HG02938 (cell line): ENCODE data around the gene PHF19.

Source experiments
- ATAC-seq: cut with Tn5 transposase; IDR thresholded peaks from one replicate; pipeline ENCODE4 v1.9.1; 2021; ENCODE audit warnings: mild to moderate bottlenecking, moderate library complexity; ENCODE audit not compliant: unreplicated experiment

PHF19 gene

DNA sequence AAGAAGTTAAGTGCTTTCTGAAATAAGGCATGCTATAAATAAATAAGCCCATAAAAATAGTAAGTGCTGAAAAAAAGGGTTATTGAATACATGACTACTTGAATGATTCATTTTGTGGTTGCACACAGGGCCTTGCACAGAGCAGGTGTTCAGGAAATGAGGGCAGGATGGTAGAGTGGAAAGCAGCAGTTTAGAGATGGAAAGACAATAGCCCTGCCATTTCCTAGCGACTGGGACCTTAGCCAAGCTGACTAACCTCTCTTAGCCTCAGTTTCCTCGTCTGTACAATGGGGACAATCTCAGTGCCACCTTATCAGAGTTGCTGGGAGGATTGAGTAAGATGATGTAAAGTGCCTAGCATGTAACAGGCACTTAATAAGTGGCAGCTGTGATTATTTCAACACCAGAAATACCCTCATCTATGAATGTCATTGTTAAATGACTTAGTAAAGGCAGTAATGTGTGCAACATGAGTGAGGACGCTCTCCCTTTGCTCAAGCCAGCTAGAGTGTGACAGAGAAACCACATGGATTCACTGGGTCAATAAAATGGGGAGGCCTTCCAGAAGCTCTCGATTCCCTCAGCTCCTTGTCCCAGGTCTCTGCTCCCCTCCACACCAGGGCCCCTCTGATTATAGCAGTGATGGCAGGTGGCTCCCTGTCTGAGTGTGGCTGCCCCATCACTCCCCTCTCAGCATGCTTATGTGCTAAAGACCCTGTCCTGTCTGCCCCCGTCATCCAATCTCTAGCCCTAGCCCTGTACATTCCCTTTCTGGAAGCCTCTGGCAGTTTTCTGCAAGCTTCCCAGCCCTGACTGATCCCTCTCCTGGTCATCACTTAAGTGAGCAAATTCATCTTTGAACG is 16.0 kb upstream of the PHF19 start:
- ATAC-seq, result peak; percentile 73

DNA sequence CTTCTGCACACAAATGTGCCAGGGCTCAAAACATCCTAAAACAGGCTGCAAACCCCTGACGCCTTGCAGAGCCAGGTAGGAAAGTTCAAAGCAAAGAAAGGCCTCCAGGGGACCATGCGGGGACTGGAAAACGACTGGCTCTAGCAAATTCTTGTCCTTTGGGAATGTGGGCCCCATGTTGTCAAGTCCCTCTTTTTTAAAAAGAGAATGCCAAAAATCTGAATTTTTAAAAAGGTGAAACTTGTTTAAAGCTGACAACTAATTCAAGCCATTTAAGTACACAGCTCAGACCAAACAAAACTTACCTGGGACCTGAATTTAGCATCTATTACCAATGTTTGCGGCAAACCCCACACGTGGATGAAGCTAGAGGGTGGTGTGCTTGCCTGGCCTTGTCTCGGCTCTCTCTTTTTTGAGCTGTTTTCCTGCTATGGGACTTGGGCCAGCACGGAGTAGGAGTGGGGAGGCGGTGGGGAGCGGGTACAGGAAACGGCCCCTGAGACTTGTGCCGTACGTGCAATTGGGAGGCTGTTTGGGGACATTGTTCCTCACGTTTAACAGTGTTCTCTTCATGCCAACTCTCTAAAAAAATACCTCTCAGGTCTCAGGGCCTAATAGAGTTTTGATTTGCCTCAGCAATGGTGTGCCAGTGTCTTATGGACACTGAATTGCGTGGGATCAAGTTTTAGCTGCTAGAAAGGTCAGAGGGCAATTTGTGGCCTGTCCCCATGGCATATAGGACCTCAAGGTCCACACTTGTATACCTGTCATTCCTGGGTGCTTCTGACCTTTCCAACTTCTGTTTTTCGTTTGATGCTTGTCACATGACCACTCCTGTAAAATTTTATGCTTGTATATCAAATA is 15.1 kb upstream of the PHF19 start:
- peak; percentile 23 for ATAC-seq

- no peak for ATAC-seq
Observed at GRCh38 chr9:120891245-120891883, 14.4 kb upstream of the PHF19 start.

GRCh38 chr9:120890320-120891244 is 13.6 kb upstream of the PHF19 start:
- no peak for ATAC-seq

- ATAC-seq, result no peak
Observed at GRCh38 chr9:120889606-120890271, 12.8 kb upstream of the PHF19 start.

DNA sequence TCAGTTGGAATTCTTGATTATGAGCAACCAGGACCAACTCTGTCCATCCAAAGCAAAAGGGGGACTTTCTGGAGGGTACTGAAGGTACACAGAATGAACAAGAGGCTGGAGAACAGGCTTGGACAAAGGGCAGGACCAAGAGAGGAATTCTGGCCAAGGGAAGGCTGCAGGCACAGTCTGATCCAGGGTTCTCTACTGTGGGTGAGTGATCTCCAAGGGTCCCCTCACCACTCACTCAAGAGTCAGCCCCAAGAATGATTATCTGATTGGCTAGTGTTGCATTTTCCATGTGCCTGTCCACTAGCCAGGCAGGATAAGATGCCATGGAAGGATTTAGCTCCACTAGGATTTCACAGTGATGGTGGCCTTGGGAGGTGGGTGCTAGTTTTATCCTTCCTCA is 11.6 kb upstream of the PHF19 start:
- no peak for ATAC-seq

DNA sequence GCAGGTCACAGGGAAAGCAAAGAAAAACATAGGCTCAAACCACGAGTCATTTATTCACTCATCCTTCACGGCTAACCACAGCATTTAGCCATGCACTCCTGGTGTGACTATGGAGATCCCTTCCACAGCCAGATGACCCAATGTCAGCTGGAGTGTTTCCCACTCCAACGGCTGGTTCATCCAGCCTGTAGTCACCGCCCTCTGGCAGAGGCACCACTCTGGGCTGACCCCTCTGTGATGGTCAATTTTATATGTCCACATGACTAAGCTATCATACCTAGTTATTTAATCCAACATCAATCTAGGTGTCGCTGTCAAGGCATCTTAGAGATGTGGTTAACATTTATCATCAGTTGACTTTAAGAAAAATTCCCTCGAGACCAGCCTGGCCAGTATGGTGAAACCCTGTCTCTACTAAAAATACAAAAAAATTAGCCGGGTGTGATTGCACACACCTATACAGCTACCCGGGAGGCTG is 9.5 kb upstream of the PHF19 start:
- no peak for ATAC-seq

- ATAC-seq, result no peak
Observed at GRCh38 chr9:120885958-120886357, 9.0 kb upstream of the PHF19 start.

- no peak for ATAC-seq
Observed at GRCh38 chr9:120885457-120885856, 8.5 kb upstream of the PHF19 start.

DNA sequence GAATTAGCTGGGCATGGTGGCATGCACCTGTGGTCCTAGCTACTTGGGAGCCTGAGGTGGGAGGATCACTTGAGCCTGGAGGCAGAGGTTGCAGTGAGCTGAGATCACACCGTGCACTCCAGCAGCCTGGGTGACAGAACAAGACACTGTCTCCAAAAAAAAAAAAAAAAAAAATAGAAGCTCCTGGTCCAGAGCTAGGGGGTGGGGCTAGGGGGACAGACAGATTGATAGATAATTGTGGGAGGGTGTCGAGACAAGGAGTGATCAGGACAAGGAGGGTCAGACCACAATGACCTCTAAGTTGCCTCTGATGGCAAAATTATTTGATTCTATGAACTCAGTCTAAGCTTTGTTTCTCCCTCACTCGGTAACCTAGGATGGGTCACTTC is 6.6 kb upstream of the PHF19 start:
- no peak for ATAC-seq

DNA sequence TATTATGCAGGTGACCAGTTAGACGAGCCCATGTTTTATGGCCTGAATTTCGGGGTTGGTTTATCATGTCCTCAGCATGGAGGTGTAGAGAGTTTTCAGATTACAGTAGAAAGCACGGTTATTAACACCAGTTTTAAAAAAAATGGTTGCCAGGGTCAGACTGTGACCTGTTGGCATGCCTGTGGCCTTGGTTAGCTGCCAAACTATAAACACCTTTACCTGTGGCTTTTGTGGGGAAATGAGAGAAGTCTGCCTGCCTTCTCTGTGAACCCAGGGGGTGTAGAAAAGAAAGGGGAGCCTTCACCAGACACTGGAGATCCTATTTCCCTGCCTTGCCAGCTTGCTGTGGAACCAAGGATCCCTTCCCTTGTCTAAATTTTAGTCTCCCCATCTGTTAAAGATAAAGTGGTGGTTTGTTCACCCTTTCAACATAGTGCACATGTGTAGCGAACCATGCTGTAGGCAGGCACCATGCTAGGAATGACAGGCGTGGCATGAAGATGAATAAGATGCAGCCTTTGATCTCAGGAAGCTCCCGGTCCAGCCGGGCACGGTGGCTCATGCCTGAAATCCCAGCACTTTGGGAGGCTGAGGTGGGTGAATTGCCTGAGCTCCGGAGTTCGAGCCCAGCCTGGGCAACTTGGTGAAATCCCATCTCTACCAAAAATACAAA is 6.1 kb upstream of the PHF19 start:
- no peak for ATAC-seq

- ATAC-seq, result no peak
Observed at GRCh38 chr9:120879446-120879845, 2.5 kb upstream of the PHF19 start.

- ATAC-seq, result no peak
Observed at GRCh38 chr9:120878188-120879130, 1.5 kb upstream of the PHF19 start.

GRCh38 chr9:120877276-120878034 is 467 bp upstream of the PHF19 start:
- ATAC-seq, result peak; percentile 33

DNA sequence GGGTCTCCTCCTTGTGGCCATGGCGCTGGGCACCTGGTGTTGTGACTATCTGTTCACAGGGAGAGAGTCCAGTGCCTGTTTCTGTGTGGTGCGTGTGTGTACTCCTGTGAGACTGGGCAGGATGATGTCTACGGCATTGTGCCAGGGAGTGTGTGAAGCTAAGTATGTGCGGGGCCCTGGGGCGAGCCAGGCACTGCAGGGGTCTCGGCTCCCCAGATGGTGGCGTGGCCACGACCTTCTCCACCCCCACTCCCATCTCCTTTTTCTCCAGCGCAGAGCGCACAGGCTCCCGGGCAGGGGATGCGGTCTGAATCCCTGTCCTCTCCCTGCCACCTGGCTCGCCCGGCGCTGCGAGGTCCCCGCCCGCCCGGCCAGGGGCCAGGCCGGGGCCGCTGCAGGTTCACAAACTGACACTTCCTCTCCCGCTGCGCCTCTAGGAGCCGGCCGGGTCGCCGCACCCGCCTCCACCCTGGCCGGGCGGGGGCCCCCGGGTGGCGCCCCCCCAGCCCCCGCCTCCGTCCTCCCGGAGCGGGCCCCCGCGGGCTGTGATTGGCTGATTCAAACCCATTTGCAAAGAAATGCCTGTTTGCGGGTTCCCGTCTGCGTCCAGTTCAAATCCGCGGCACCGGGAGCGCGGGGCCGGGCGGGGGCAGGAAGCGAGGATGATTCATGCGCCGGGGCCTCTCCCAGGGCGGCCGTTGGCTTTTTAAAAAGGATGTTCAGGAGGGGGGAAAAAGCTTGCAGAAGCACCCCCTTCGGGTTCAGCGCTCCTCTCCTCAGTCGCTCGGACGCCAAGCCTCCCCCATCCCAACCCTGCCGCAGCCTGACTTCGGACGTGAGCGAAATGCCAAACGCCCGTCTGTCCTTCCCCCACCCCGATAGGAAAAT is 790 bp downstream of the PHF19 start:
- ATAC-seq, result peak; percentile 47

- no peak for ATAC-seq
Observed at GRCh38 chr9:120875643-120875953, 1.4 kb downstream of the PHF19 start.

GRCh38 chr9:120875195-120875565 is 1.8 kb downstream of the PHF19 start:
- ATAC-seq, result no peak
